ENCODE data around the gene RPRD1B.

DNA sequence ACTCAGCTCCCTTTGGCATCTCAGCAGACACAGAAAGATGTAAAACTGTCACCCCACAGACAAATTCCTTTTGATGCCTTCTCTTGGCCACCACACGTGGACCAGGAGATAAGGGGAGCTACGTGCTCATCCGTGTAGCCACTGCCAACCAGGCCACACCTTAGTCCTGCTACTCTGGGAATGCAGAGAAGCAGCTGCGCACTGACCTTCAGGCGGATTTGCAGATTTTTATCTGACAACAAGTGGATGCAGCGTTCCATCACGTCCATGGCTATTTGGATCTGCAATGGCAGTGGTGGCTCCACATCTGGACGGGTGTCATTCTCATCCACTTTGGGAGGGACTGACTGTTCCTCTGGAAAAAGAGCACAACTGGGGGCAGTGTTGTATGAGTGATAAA, 31.1 kb upstream of the RPRD1B start:
- TF ChIP-seq, protein P1, sequence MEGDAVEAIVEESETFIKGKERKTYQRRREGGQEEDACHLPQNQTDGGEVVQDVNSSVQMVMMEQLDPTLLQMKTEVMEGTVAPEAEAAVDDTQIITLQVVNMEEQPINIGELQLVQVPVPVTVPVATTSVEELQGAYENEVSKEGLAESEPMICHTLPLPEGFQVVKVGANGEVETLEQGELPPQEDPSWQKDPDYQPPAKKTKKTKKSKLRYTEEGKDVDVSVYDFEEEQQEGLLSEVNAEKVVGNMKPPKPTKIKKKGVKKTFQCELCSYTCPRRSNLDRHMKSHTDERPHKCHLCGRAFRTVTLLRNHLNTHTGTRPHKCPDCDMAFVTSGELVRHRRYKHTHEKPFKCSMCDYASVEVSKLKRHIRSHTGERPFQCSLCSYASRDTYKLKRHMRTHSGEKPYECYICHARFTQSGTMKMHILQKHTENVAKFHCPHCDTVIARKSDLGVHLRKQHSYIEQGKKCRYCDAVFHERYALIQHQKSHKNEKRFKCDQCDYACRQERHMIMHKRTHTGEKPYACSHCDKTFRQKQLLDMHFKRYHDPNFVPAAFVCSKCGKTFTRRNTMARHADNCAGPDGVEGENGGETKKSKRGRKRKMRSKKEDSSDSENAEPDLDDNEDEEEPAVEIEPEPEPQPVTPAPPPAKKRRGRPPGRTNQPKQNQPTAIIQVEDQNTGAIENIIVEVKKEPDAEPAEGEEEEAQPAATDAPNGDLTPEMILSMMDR (IDR thresholded peaks at IDR 0.05), result no peak
- no peak for TF ChIP-seq POLR2A (IDR thresholded peaks at IDR 0.05)

All from Peyer's patch (tissue), 4 donors.